Pancreas (tissue), 10 donors: ENCODE measurements around the gene CFAP43. TPM values are rescaled to one million over a fixed set of nuclear protein-coding genes. Genes with fewer than 3 reads are reported as not detected.
"Not testable (repeated sequence)": the region's sequence is repeated elsewhere in the genome, so short reads cannot be mapped to it uniquely, and the experiment has no call there.

Experiments
- ATAC-seq, 4 donors: fragments of 200-7000 bp; cut with Tn5 transposase; one replicate each; pipeline versions ENCODE4 v1.8.0 to v1.9.1; 2020; ENCODE audit warnings: mild to moderate bottlenecking in 4 of 4, moderate library complexity in 4 of 4
- DNase-seq, 6 donors: peaks; one replicate each; pipeline ENCODE4 v3.0.0-alpha.2; 2020
- FAIRE-seq: peaks from 2 replicates; lab custom pipeline; 2012; peaks lifted over from hg19 to GRCh38; lab: Jason Lieb, UNC
- H3K27ac ChIP-seq, 4 donors: fragments of 200-600 bp; sonication (generic); 1 replicate in 3 of 4; 2 replicates in 1 of 4; pipeline versions ENCODE4 v1.5.0 to v1.8.0; 2020
- H3K27me3 ChIP-seq, 4 donors: fragments of 200-600 bp; one replicate each; pipeline ENCODE4 v1.8.0; 2021
- H3K36me3 ChIP-seq, 3 donors: fragments of 200-600 bp; sonication (generic) in 1 of 3; one replicate each; pipeline versions ENCODE4 v1.5.0 to v1.8.0; 2020 to 2021
- H3K4me1 ChIP-seq, 3 donors: fragments of 200-600 bp; one replicate each; pipeline ENCODE4 v1.8.0; 2021
- H3K4me3 ChIP-seq, 4 donors: fragments of 200-600 bp; sonication (generic) in 2 of 4; one replicate each; pipeline versions ENCODE4 v1.5.0 to v1.8.0; 2020 to 2021
- H3K9me3 ChIP-seq, 4 donors: fragments of 200-600 bp; one replicate each; pipeline ENCODE4 v1.8.0; 2021
- CTCF ChIP-seq, 4 donors: fragments of 200-600 bp; sonication (generic) in 3 of 4; IDR thresholded peaks; one replicate each; pipeline versions ENCODE4 v1.5.0 to v1.8.0; 2021; ENCODE audit warnings: antibody characterized with exemption in 4 of 4
- WGBS, 2 donors: extraction: QIAGEN DNeasy Blood & Tissue Kit; methylation state at CpG; one replicate each; pipeline ENCODE4 v1.1.7; 2013; 5-methylcytosine and 5-hydroxymethylcytosine counted together
- intact Hi-C, 3 donors: fragments of 100-400 bp; cut with DNase I; formaldehyde crosslinking; loops; one replicate each; pipeline versions ENCODE4 v1.11.1 to v1.14.2; 2022
- polyA plus RNA-seq, 2 donors: library from polyadenylated mRNA; stranded (reverse); fragments of 200-250 nt; gene quantifications; one replicate each; pipeline ENCODE4 v1.2.3, GENCODE V29; 2013
- total RNA-seq, 6 donors: library from RNA; stranded (reverse); fragmentation: NEBNext Ultra II Directional in 4 of 6; extraction: Animal tissue kit (Norgen Biotek cat#: 25700) in 4 of 6; gene quantifications; one replicate each; pipeline versions ENCODE4 v1.2.1 to v1.2.4, GENCODE V29; 2021 to 2023
- donor health status: healthy with polysubstance abuse.
- donor health status: DM: no; HTN: no; CAD: no; lungs with moderate emphysema.
- donor health status: DM: no; HTN: no; CAD: no.
- donor health status: control.
- donor health status: control.
- donor health status: Bipolar disorder and iron deficiency.
- donor health status: DM: yes; HTN: yes; CAD: no.
- donor health status: DM: no; HTN: no; CAD: no.
- donor health status: DM: no; HTN: no; CAD: no.
- donor health status: DM: yes; HTN: yes; CAD: no.

Gene CFAP43
- total and polyA plus RNA-seq, 8 donors, result 0.60 to 6.2 (median 2.0) TPM

- H3K27ac ChIP-seq, result no peak overlapping the region
- intact Hi-C loops, result no loop called here
- no peak for ATAC-seq
- no peak for TF ChIP-seq CTCF (IDR thresholded peaks at IDR 0.05)
- WGBS, 2 donors, result 71 to 84% methylated on average over 3 of the region's 3 CpGs
- no peaks in the 10 kb centered on the region for H3K27me3 ChIP-seq
- no peaks in the 10 kb centered on the region for H3K9me3 ChIP-seq
- H3K36me3 ChIP-seq, result no peaks in the 10 kb centered on the region
- no peak overlapping the region for H3K4me3 ChIP-seq
- FAIRE-seq, result no peak
- no peaks in the 10 kb centered on the region for H3K4me1 ChIP-seq
- DNase-seq, result no peak
Observed at GRCh38 chr10:104247513-104248146, 15.5 kb upstream of the CFAP43 start.

GRCh38 chr10:104246976-104247375, 14.8 kb upstream of the CFAP43 start:
- peak in 2 of 4 donors; percentile 66 to 73 for ATAC-seq

GRCh38 chr10:104245066-104245632, 13.0 kb upstream of the CFAP43 start:
- H3K27me3 ChIP-seq, result no peaks in the 10 kb centered on the region

More at GRCh38 chr10:104246976-104247375, 14.8 kb upstream of the CFAP43 start:
- H3K9me3 ChIP-seq, result no peaks in the 10 kb centered on the region
- H3K27me3 ChIP-seq, result no peaks in the 10 kb centered on the region
- WGBS, 2 donors, result 71 to 77% methylated on average over 2 of the region's 2 CpGs
- TF ChIP-seq CTCF (IDR thresholded peaks at IDR 0.05), result no peak
- H3K36me3 ChIP-seq, result no peaks in the 10 kb centered on the region
- no peaks in the 10 kb centered on the region for H3K4me1 ChIP-seq
- no peak for FAIRE-seq
- intact Hi-C loops, result no loop called here
- H3K4me3 ChIP-seq, result no peak overlapping the region
- no peak overlapping the region for H3K27ac ChIP-seq
- no peak for DNase-seq

DNA sequence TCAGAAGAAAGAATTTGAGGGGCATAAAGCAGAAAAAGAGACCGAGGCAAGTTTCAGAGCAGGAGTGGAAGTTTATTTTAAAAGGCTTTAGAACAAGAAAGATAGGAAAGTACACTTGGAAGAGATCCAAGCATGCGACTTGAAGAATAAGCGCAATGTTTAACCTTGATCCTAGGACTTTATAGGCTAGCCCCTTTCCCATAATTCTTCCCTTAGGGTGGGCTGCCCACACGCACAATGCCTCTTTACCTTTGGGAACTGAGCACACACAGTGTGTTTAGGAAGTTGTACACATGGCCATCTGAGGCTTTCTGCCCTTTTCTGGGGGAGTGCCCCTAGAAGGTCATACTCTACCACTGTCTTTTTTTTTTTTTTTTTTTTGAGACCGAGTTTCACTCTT, 11.3 kb upstream of the CFAP43 start:
- H3K27me3 ChIP-seq, result no peaks in the 10 kb centered on the region
- intact Hi-C loops, result no loop called here
- no peaks in the 10 kb centered on the region for H3K36me3 ChIP-seq
- no peak for FAIRE-seq
- H3K4me3 ChIP-seq, result no peak overlapping the region
- DNase-seq, result no peak
- no peaks in the 10 kb centered on the region for H3K9me3 ChIP-seq
- H3K27ac ChIP-seq, result no peak overlapping the region
- no peak for TF ChIP-seq CTCF (IDR thresholded peaks at IDR 0.05)
- WGBS, 2 donors, result 54 to 57% methylated on average over 5 of the region's 5 CpGs
- H3K4me1 ChIP-seq, result no peaks in the 10 kb centered on the region
- no peak for ATAC-seq

More at GRCh38 chr10:104245066-104245632, 13.0 kb upstream of the CFAP43 start:
- Histone ChIP-seq H3K36me3 (no peaks in the 10 kb centered on the region), H3K9me3 (no peaks in the 10 kb centered on the region), H3K27ac (no peak overlapping the region), H3K4me1 (no peaks in the 10 kb centered on the region), H3K4me3 (no peak overlapping the region)
- intact Hi-C loops, result no loop called here
- WGBS, 2 donors, result 94 to 98% methylated on average over 26 to 34 of the region's 34 CpGs
- no peak for FAIRE-seq
- TF ChIP-seq CTCF (IDR thresholded peaks at IDR 0.05), result no peak
- ATAC-seq, result no peak
- DNase-seq, result peak in 1 of 6 donors; percentile 50

- DNase-seq, ATAC-seq, H3K27me3 ChIP-seq, FAIRE-seq, H3K9me3 ChIP-seq, H3K4me1 ChIP-seq, intact Hi-C loops, H3K36me3 ChIP-seq, H3K4me3 ChIP-seq, H3K27ac ChIP-seq: not testable (repeated sequence)
- 66 to 71% methylated on average over 3 of the region's 3 CpGs for WGBS, 2 donors
Observed at GRCh38 chr10:104243009-104243408, 10.8 kb upstream of the CFAP43 start.
